GM21381 (cell line): ENCODE data around the gene FAM24A.

ENCODE experiments used
- ATAC-seq: cut with Tn5 transposase; IDR thresholded peaks from one replicate; pipeline ENCODE4 v1.9.1; 2021; ENCODE audit warnings: mild to moderate bottlenecking, moderate library complexity; ENCODE audit not compliant: unreplicated experiment

FAM24A gene

DNA sequence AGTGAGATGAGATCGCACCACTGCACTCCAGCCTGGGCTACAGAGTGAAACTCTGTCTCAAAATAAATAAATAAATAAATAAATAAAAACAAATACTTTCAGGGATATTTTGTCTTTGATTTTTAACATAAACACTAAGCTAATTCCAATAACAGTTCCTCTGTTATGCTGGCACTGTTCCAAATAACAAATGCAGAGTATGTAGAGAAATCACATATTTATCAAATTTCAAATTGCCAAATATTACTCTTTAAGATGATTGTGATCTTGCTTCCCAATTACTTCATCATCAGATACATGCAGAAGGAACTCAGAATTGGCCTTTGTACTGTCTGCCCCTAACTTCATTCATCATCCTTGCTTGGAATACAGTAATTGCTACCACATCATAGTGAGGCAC is 19.7 kb downstream of the FAM24A start:
- ATAC-seq, result no peak

DNA sequence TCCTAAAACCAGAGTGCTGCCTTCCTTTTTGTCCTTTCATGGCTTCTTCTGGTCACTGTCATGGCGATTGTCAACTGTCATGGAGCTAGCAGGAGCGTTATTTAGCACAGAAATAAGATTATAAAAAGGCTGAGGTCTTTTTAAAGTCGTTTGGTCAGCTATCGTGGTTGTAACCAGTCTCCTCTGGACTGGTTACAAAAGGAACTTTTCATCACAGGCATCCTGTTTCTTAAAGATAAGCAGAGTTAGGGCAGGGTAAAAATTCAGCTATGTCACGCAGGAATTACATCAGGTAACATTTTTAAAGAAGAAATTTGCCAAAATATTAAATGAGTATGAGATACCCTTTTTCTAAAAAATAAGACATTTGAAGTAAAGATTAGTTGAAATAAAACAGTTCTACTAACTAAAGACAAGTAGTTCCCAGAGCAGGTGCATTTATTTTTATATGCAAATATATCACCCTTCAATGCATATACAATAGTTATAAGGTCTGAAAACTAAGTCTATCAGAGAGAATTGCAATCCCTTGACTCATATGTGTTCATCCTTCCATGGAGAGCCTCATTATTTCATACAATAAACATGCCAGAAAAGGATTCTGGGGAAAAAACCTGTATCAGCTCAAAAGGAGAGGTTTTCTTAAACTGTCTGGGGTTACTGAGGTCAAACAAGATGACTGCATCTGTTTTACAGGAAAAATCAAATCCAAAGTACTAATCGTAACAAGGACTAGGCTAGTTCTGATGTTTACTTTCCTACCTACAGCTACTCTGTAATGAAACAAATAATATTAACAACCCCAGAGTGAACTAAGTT is 20.9 kb downstream of the FAM24A start:
- ATAC-seq, result no peak

DNA sequence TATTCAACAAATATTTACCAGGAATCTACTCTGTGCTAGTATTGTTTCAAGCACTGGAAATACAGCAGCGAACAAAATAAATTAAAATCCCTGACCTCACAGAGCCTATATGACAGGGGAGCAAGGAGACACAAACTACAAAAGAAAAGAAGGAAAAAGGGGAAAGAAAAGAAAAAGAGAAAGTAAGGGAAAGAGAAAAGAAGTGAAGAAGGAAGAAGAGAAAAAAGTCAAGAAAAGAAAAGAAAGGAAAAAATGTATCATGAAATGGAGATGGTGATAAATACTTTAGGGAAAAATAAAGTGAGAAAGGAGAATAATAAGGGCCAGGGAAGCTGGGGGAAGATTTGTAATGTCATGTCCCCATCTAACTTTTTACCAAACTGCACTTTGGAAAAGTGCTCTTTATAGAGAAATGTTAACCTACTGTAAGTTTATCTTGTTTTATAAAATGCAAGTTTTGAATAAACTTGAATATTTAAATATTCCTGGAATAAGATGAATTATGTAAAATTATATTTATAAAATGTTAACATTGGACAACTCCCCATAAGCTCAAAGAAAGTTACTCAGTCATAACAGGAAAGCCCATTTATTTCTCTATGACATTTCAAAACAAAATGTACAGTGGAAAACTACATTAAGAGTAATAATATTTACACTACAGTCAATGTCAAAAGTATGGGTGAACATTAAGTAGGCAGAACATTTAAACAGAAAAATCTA is 28.9 kb downstream of the FAM24A start:
- no peak for ATAC-seq

DNA sequence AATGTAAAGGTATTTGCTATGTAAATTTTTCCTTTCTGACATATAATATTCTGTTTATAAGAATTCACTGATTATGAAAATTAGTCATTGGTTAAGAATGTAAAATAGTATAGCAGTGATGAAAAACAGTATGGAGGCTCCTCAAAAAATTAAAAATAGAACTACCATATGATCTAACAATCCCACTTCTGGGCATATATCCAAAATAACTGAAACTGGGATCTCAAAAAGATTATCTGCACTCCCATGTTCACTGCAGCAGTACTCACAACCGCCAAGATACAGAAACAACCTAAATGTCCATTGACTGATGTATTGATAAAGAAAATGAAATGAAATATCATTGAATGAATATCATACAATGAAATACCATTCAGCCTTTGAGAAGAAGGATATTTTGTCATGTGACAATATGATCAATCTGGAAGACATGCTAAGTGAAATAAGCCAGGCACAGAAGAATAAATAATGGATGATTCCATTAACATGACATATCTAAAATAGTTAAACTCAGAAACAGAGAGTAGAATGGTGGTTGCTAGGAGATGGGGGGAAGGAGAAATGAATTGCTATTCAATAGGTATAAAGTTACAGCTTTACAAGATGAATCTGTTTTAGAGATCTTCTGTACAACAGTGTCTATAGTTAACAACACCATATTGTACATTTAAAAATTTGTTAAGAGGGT is 29.6 kb downstream of the FAM24A start:
- ATAC-seq, result no peak

DNA sequence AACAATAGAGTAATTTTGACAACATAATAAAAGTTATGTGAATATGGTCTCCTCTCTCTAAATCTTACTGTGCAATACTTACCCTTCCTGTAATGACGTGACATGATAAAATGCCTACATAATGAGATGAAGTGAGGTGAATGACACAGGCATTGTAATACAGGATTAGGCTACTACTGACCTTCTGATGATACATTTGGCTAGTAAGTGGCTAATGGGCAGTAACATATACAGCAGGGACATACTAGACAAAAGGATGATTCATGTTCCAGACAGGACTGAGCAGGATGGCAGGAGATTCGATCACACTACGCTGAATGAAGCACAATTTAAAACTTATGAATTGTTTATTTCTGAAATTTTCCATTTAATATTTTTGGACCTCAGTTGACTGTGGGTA is 38.9 kb downstream of the FAM24A start:
- no peak for ATAC-seq

DNA sequence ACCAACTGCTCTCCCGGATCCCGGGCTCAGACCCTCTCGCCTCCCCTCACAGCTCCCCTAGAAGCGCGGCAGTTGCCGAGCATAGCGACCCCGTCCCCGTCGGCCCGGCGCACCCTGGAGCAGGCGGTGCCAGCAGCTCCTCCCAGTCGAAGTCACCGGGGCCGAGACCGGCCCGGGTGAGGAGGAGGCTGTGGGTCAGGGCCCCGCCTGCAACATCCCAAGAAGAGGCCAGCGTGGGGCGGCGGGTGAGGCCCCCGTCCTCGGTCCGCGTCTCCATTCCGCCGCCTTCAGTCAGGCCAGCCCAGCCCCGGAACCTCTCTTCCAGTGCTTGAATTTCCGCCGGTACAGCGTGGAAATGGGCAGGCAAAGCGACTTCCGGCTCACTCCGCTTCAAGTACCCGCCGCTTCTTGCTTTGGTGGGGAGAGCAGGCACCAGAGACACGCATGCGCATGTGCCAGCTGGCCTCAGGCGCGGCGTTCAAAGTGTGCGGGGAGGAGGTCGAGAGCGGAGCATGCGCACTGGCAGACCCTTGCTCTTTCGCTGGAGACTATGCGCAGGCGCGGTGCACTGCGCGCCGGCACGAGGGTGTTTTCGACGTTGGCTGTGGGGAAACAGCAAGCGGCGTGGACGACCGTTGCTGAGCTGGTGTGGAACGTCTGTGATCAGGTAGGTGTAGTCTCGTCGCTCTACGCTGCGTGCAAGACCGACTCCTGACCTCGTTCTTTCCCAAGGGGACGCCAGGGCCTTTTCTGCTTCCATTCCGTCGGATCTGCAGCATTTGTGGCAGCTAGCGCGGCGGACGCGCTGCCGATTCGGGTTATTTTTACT is 43.7 kb downstream of the FAM24A start, which contains the start of gene C10orf88:
Gene C10orf88, minus strand, starts transcription at position 326 of the 829 bp plus-strand sequence. Its CDS starts 49 bp downstream, at position 277.
- ATAC-seq, result peak; percentile 99

DNA sequence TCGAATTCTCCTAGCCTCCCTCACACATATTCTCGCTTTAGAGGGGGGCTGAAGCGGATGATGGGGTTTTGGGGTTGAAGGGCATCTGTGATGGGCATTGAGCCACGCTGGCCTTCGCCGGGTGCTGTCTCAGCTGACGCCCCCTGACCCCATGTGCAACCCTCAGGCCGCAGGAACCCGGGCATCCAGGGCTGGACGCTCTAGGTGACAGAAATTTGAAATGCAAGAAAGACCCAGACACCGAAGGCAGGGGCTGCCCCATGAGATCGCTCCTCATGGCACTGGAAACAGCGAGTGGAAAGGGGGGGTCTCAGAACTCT is 44.3 kb downstream of the FAM24A start:
- no peak for ATAC-seq

DNA sequence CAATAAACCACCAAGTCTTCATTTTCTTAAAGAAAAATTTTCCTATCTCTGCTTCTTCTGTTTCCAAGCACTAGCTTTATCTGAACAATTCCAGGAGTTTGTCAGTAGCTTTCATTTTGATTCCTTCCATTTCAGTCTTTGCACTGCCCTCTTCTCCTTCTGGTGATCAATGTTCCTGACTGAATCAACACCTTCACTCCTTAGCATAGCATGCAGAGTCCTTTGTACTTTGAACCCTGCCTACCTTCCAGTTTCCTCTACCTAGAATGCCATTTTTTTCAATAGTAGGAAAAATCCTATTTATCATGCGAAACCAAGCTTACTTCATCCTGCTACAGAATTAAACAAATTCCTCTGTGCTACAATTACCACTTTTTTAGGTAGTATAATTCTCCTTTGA is 45.5 kb downstream of the FAM24A start:
- ATAC-seq, result no peak

DNA sequence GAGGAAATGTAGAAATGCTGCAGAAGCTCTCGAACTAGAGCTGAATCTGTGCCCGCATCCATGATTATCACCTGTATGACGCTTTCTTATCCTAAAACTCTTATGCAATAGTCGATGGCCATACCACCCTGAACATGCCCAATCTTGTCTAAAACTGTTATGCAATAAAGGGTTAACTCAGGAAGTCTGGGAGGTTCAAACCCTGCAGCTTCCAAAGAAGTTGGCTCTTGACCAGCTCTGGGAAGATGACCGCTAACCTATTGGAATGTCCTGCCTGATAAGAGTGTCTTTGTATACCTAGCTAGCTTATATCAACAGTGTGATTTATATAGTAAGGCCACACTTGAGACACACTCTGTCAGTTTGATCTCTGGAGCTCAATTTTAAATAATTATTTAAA is 47.1 kb downstream of the FAM24A start:
- no peak for ATAC-seq

DNA sequence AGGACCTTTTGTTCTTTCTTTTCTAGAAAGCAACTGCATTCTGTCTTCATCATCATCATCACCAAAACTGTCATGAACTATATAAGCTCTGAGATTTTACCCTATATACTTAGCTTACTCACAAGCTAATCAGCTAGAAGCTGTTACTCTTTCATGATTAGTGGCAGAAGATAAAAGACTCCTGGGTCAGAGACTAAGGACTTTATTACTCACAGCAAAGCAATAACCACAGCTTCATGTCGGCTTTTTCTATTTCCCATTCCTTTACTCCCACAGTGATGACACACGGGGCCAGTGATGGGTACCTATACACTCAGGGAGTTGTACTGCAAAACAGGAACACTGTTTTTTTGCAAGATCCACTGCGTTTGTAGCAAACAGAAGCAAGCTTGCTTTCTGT is 52.0 kb downstream of the FAM24A start:
- no peak for ATAC-seq
